ENCODE results near the gene ARHGAP24.

Gene ARHGAP24

GRCh38 chr4:85994576-85994975, 519.6 kb downstream of the ARHGAP24 start:
- Histone ChIP-seq H4K20me1 (ENCODE audit: insufficient read depth, low read length) (no peaks in the 10 kb centered on the region), H3K4me2 (ENCODE audit: low read depth, low read length) (no peak overlapping the region), H3K79me2 (ENCODE audit: low read length) (no peaks in the 10 kb centered on the region), H3K4me1 (ENCODE audit: low read length) (peaks cover 4% of the 10 kb centered on the region; the same call in 1 of the 2 replicates), H3K36me3 (replicated peaks; ENCODE audit: insufficient read depth, low read length) (no peaks in the 10 kb centered on the region), H3F3A (ENCODE audit: insufficient read depth, low read length) (no peaks in the 10 kb centered on the region), H3K27ac (ENCODE audit: low read length) (no peak overlapping the region), H3K9me3 (replicated peaks; ENCODE audit: insufficient read depth, low read length) (no peaks in the 10 kb centered on the region), H3K9me2 (replicated peaks; ENCODE audit: insufficient read depth, low read length) (no peaks in the 10 kb centered on the region), H3K9ac (ENCODE audit: low read length) (no peak overlapping the region), H3K27me3 (replicated peaks; ENCODE audit: insufficient read depth, low read length) (no peaks in the 10 kb centered on the region), H2AFZ (ENCODE audit: low read length) (no peak overlapping the region), H3K4me3 (ENCODE audit: low read length) (no peak overlapping the region)
- TF ChIP-seq, protein P1, sequence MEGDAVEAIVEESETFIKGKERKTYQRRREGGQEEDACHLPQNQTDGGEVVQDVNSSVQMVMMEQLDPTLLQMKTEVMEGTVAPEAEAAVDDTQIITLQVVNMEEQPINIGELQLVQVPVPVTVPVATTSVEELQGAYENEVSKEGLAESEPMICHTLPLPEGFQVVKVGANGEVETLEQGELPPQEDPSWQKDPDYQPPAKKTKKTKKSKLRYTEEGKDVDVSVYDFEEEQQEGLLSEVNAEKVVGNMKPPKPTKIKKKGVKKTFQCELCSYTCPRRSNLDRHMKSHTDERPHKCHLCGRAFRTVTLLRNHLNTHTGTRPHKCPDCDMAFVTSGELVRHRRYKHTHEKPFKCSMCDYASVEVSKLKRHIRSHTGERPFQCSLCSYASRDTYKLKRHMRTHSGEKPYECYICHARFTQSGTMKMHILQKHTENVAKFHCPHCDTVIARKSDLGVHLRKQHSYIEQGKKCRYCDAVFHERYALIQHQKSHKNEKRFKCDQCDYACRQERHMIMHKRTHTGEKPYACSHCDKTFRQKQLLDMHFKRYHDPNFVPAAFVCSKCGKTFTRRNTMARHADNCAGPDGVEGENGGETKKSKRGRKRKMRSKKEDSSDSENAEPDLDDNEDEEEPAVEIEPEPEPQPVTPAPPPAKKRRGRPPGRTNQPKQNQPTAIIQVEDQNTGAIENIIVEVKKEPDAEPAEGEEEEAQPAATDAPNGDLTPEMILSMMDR (IDR thresholded peaks at IDR 0.05; ENCODE audit: low read length), result no peak
- TF ChIP-seq EZH2phosphoT487 (IDR thresholded peaks at IDR 0.05; ENCODE audit: low read length) (no peak), EZH2 (optimal IDR thresholded peaks at IDR 0.05; ENCODE audit: low read depth, low read length) (no peak)
- no peak for DNase-seq

GRCh38 chr4:85995361-85995760, 520.4 kb downstream of the ARHGAP24 start:
- Histone ChIP-seq H3K27me3 (replicated peaks; ENCODE audit: insufficient read depth, low read length) (no peaks in the 10 kb centered on the region), H4K20me1 (ENCODE audit: insufficient read depth, low read length) (no peaks in the 10 kb centered on the region), H3K27ac (ENCODE audit: low read length) (no peak overlapping the region), H3K36me3 (replicated peaks; ENCODE audit: insufficient read depth, low read length) (no peaks in the 10 kb centered on the region), H3F3A (ENCODE audit: insufficient read depth, low read length) (no peaks in the 10 kb centered on the region), H3K9me2 (replicated peaks; ENCODE audit: insufficient read depth, low read length) (no peaks in the 10 kb centered on the region), H3K4me2 (ENCODE audit: low read depth, low read length) (no peak overlapping the region), H3K79me2 (ENCODE audit: low read length) (no peaks in the 10 kb centered on the region), H3K9ac (ENCODE audit: low read length) (no peak overlapping the region), H3K4me1 (ENCODE audit: low read length) (peaks cover 4% of the 10 kb centered on the region; the same call in 1 of the 2 replicates), H3K4me3 (ENCODE audit: low read length) (no peak overlapping the region), H3K9me3 (replicated peaks; ENCODE audit: insufficient read depth, low read length) (no peaks in the 10 kb centered on the region), H2AFZ (ENCODE audit: low read length) (no peak overlapping the region)
- no peak for DNase-seq
- TF ChIP-seq, protein P1 (IDR thresholded peaks at IDR 0.05; ENCODE audit: low read length), result no peak
- TF ChIP-seq EZH2 (optimal IDR thresholded peaks at IDR 0.05; ENCODE audit: low read depth, low read length), result no peak
- TF ChIP-seq EZH2phosphoT487 (IDR thresholded peaks at IDR 0.05; ENCODE audit: low read length), result no peak

DNA sequence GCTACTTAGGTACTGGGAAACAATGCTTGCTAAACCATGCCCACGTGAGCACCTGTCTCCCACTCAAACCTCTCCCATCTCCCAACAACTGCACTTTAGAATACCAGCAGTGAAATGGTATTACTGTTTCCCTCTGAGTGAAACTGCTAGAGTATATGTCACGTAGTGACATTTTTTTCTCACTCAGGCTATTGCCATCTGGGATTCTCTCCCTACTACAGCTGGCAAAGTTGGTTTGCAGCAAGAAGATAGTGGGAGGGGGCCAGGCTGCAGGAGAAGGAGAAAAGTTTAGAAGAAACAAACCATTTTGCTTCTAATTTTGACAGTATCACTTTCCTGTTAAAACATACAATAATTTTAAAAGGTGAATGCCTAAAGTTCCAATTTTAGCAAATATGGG, 526.6 kb downstream of the ARHGAP24 start:
- no peaks in the 10 kb centered on the region for H3K4me1 ChIP-seq (ENCODE audit: low read length)
- H3K27me3 ChIP-seq (replicated peaks; ENCODE audit: insufficient read depth, low read length), result no peaks in the 10 kb centered on the region
- H2AFZ ChIP-seq (ENCODE audit: low read length), result no peak overlapping the region
- no peak overlapping the region for H3K9ac ChIP-seq (ENCODE audit: low read length)
- H3K9me3 ChIP-seq (replicated peaks; ENCODE audit: insufficient read depth, low read length), result no peaks in the 10 kb centered on the region
- H3K4me3 ChIP-seq (ENCODE audit: low read length), result no peak overlapping the region
- no peaks in the 10 kb centered on the region for H3K9me2 ChIP-seq (replicated peaks; ENCODE audit: insufficient read depth, low read length)
- TF ChIP-seq EZH2phosphoT487 (IDR thresholded peaks at IDR 0.05; ENCODE audit: low read length) (no peak), EZH2 (optimal IDR thresholded peaks at IDR 0.05; ENCODE audit: low read depth, low read length) (no peak)
- TF ChIP-seq, protein P1 (IDR thresholded peaks at IDR 0.05; ENCODE audit: low read length), result no peak
- H3K36me3 ChIP-seq (replicated peaks; ENCODE audit: insufficient read depth, low read length), result no peaks in the 10 kb centered on the region
- H3K27ac ChIP-seq (ENCODE audit: low read length), result no peak overlapping the region
- no peak for DNase-seq
- no peaks in the 10 kb centered on the region for H3F3A ChIP-seq (ENCODE audit: insufficient read depth, low read length)
- no peak overlapping the region for H3K4me2 ChIP-seq (ENCODE audit: low read depth, low read length)
- no peaks in the 10 kb centered on the region for H3K79me2 ChIP-seq (ENCODE audit: low read length)
- no peaks in the 10 kb centered on the region for H4K20me1 ChIP-seq (ENCODE audit: insufficient read depth, low read length)

All from MM.1S (cell line).